ENCODE measurements around the gene PHLDB2. TPM values are rescaled to one million over a fixed set of nuclear protein-coding genes. Genes with fewer than 3 reads are reported as not detected.

PHLDB2 gene
- total RNA-seq, 3 donors from 2014 or later, result 53.1 to 94.4 (median 65.0) TPM

GRCh38 chr3:111882799-111883198 lies 23.7 kb downstream of the PHLDB2 start:
- DNase-seq (ENCODE audit: low spot score in 2 of 2), result no peak
- no peak overlapping the region for H3K27ac ChIP-seq
- no peaks in the 10 kb centered on the region for H3K36me3 ChIP-seq
- H3K4me1 ChIP-seq, result no peaks in the 10 kb centered on the region
- intact Hi-C loops (cut with DNase I; ENCODE audit: low total_unique reads), result no loop called here
- H3K27me3 ChIP-seq, result no peaks in the 10 kb centered on the region
- peaks cover 0 to 11% of the 10 kb centered on the region in 2 donors for H3K9me3 ChIP-seq
- no peak overlapping the region for H3K4me3 ChIP-seq
- TF ChIP-seq POLR2AphosphoS5 (IDR thresholded peaks at IDR 0.05), result no peak
- TF ChIP-seq CTCF (IDR thresholded peaks at IDR 0.05), result no peak
- TF ChIP-seq POLR2A (IDR thresholded peaks at IDR 0.05), result no peak

GRCh38 chr3:111884411-111885018 lies 25.4 kb downstream of the PHLDB2 start:
- no peak for DNase-seq (ENCODE audit: low spot score in 2 of 2)
- Histone ChIP-seq H3K36me3 (no peaks in the 10 kb centered on the region), H3K4me1 (no peaks in the 10 kb centered on the region), H3K27ac (no peak overlapping the region), H3K4me3 (no peak overlapping the region), H3K27me3 (no peaks in the 10 kb centered on the region), H3K9me3 (peaks cover 0 to 11% of the 10 kb centered on the region in 2 donors)
- no peak for TF ChIP-seq POLR2AphosphoS5 (IDR thresholded peaks at IDR 0.05)
- no peak for TF ChIP-seq CTCF (IDR thresholded peaks at IDR 0.05)
- TF ChIP-seq POLR2A (IDR thresholded peaks at IDR 0.05), result no peak
- intact Hi-C loops (cut with DNase I; ENCODE audit: low total_unique reads), result no loop called here

GRCh38 chr3:111885578-111885977 lies 26.5 kb downstream of the PHLDB2 start:
- peaks cover 0 to 8% of the 10 kb centered on the region in 2 donors for H3K9me3 ChIP-seq
- no peaks in the 10 kb centered on the region for H3K27me3 ChIP-seq
- no peaks in the 10 kb centered on the region for H3K4me1 ChIP-seq
- intact Hi-C loops (cut with DNase I; ENCODE audit: low total_unique reads), result no loop called here
- TF ChIP-seq POLR2A (IDR thresholded peaks at IDR 0.05) (no peak), CTCF (IDR thresholded peaks at IDR 0.05) (no peak), POLR2AphosphoS5 (IDR thresholded peaks at IDR 0.05) (no peak)
- DNase-seq (ENCODE audit: low spot score in 2 of 2), result no peak
- no peak overlapping the region for H3K4me3 ChIP-seq
- no peaks in the 10 kb centered on the region for H3K36me3 ChIP-seq
- no peak overlapping the region for H3K27ac ChIP-seq

- TF ChIP-seq POLR2A (IDR thresholded peaks at IDR 0.05) (no peak), POLR2AphosphoS5 (IDR thresholded peaks at IDR 0.05) (no peak), CTCF (IDR thresholded peaks at IDR 0.05) (no peak)
- intact Hi-C loops (cut with DNase I; ENCODE audit: low total_unique reads), result no loop called here
- no peaks in the 10 kb centered on the region for H3K4me1 ChIP-seq
Measured at GRCh38 chr3:111890051-111890580, 31.1 kb downstream of the PHLDB2 start.

GRCh38 chr3:111892070-111892469 lies 33.0 kb downstream of the PHLDB2 start:
- Histone ChIP-seq H3K9me3 (no peaks in the 10 kb centered on the region), H3K27me3 (no peaks in the 10 kb centered on the region), H3K4me1 (no peaks in the 10 kb centered on the region), H3K36me3 (no peaks in the 10 kb centered on the region), H3K27ac (no peak overlapping the region), H3K4me3 (no peak overlapping the region)
- no peak for DNase-seq (ENCODE audit: low spot score in 2 of 2)
- intact Hi-C loops (cut with DNase I; ENCODE audit: low total_unique reads), result no loop called here
- TF ChIP-seq POLR2A (IDR thresholded peaks at IDR 0.05), result no peak

More at GRCh38 chr3:111890051-111890580, 31.1 kb downstream of the PHLDB2 start:
- H3K4me3 ChIP-seq, result no peak overlapping the region
- no peak overlapping the region for H3K27ac ChIP-seq
- H3K36me3 ChIP-seq, result no peaks in the 10 kb centered on the region
- H3K27me3 ChIP-seq, result no peaks in the 10 kb centered on the region
- DNase-seq (ENCODE audit: low spot score in 2 of 2), result no peak
- H3K9me3 ChIP-seq, result no peaks in the 10 kb centered on the region

All from breast epithelium (tissue), 4 donors.